GM19023 (cell line): ENCODE results near the gene IL16.
A peak's percentile ranks its signal among the peaks of the same experiment; 100 is the strongest.

ENCODE experiments used
- ATAC-seq: cut with Tn5 transposase; IDR thresholded peaks from one replicate; pipeline ENCODE4 v1.9.1; 2021; ENCODE audit warnings: mild to moderate bottlenecking, moderate library complexity; ENCODE audit not compliant: unreplicated experiment

Gene IL16

GRCh38 chr15:81254277-81254915 lies 57.7 kb downstream of the IL16 start:
- no peak for ATAC-seq

DNA sequence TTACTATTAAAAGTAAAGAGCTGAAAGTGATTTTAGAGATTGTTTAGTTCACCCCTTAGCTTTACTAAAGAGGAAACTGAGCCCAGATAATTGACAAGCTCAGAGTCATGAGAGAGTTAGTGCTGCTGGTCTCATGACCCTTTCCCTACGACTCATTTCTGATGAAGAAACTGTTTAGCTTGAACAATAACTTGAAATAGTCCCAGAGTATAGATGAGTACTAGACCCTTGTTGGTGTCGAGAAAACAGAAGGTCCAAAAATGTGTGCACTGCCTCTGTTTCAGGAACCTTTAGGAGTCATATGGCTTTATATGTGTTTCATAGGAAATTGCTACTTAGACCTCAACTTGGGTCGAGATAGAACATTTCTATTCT lies 58.2 kb downstream of the IL16 start:
- ATAC-seq, result no peak

DNA sequence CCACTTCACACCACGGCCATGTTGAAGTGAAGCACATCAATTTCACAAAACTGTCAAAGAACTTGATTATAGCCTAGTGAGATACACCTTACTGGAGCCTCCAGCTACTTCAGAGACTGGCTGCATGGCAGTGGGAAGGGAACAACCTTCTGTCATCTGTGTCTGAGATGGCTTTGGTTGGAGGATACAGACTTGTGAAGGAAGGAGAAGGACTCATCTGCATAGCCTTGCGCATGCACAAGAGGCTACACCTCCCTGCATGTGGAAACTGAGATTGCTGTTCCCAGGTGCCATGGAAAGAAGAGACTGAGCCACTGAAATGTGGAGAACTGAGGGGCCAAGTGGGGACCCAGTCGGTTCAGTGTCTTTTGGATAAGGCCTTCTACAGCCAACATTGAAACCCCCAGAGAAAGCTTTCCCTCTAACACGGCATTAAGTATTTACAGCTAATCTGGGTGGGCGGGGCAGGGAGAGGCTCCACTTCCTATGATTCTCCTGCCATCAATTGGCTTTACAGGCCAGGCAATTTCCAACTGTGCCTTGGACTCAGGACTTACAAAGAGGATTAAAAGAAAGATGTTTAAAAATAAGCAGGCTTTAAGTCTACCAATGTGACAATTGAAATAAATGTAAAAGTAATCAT lies 58.8 kb downstream of the IL16 start:
- ATAC-seq, result no peak

DNA sequence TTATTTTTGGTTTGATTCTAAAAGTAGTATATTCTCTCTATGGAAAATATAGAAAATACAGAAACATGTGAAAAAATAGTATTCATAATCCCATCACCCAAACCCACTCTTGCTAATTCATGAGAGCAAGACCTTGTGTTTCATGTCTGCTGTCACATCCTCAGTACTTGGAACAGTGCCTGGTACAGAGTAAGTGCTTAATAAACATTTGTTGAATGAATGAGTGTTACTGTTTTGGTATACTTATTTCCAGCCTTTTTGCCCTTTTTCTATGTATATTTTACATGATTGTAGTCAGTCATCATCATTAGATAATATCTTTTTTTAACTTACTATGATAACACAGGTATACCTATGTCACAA lies 59.3 kb downstream of the IL16 start:
- no peak for ATAC-seq

DNA sequence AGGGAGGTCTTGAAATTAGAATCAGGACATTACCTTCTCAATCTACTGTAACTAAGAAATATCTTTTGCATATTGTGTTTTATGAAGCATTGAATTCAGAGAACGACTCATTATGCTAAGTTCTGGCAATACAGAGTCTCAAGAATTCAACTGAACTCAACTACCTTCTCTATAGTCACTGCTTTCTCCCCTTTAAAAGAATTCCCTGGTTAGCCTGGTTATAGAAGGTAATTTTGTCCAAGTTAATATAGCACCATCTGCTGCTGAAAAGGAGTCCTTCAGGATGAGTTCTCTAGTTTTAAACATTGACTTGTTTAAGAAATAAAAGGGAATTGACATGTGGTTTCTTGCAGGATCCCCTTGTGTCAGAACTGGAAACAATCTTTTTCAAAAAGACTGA lies 60.2 kb downstream of the IL16 start:
- ATAC-seq, result no peak

GRCh38 chr15:81257435-81257834 lies 60.8 kb downstream of the IL16 start:
- ATAC-seq, result no peak

DNA sequence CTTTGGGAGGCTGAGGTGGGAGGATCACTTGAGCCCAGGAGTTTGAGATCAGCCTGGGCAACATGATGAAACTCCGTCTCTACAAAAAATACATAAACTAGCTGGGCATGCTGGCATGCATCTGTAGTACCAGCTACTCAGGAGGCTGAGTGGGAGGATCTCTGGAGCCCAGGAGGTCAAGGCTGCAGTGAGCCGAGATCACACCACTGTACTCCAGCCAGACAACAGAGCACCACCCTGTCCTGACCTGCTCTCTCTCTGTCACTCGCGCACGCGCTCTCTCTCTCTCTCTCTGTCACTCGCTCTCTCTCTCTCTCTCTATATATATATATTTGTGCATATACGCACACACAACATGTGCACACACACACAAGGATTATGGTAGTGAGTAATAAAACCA lies 61.8 kb downstream of the IL16 start:
- no peak for ATAC-seq

- ATAC-seq, result no peak
Observed at GRCh38 chr15:81259760-81260298, 63.1 kb downstream of the IL16 start.

DNA sequence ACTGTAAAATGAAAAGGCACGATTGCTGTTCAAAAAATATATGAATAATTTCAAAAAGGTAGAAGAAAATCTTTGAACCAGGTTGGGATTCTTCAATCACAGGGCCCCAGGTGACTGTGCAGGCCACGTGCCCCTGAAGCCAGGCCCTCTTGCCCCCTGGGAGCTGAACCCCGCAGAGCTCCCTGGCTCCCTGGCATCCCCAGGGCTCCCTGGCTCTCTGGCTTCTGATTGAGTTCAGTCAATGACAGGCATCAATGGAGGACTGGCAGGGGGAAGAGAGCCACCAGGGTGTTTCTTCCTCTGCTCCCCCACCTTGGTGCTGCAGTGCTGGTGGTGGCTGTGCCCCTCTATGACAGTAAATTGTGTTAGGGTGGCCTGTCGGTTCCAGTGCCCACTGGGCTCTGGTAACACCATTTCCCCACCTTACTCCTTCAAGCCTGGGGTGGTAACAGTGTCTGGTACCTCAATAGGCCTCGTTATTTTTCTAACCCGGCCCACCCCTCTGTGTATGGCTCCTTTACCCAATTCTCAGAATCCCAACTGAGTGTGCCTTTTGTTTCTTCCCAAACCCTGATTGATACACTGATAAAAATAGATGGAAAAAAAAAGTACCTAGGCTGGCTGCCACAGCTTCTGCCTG lies 64.6 kb downstream of the IL16 start:
- ATAC-seq, result no peak

DNA sequence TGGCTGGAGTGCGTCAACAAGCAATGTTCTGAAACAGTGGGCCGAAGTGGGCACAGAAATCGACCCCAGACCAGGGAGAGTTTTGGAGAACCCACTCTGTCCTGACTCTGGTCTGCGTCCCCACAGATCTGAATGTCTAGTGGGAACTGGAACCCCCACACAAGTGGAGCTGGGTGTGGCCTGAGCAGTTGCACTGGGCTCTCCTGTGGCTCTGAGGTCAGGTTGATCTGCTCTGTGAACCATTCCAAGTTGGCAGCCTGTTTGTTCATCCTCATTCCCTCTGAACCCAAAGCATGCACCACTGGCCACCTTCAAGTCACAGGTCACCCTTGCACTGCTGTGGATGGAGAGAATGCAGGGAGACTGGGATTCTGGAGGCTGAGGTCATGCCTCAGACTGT lies 66.8 kb downstream of the IL16 start:
- ATAC-seq, result no peak

DNA sequence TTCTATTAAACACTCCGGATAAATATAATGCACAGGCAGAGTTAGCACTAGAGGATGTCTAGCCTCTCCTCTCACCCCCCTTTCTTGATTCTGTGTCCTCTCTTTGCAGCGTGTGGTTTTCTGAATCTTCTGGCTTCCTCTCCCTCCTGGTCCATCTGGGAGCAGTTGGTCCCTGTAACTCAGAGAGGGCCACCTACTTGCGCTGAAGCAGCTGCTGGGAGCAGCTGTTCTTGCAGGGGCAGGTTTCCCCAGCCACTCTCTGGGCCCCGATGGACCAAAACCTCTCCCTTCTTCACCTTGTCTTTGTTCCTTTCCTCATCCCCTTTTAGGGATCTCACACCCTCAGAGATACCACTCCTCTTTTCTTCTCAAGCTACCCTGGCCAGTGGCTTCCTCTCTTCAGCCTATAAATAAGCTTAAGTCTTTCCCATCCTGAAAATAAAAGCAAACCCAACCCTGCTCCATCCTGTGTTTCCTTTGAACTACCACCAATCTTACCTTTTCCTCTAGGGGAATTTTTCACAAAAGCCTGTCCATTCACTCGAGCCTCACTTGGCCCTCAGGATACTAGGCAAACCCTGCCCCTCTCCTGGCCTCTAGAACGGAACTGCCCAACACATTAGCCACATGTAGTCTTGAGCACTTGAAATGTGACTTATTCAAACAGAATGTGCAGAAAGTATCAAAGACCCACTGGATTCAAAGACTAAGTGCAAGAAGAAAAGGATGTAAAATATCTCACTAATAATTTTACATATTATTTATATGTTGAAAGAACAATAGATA lies 67.6 kb downstream of the IL16 start:
- ATAC-seq, result no peak

GRCh38 chr15:81265256-81265943 lies 68.7 kb downstream of the IL16 start:
- no peak for ATAC-seq

DNA sequence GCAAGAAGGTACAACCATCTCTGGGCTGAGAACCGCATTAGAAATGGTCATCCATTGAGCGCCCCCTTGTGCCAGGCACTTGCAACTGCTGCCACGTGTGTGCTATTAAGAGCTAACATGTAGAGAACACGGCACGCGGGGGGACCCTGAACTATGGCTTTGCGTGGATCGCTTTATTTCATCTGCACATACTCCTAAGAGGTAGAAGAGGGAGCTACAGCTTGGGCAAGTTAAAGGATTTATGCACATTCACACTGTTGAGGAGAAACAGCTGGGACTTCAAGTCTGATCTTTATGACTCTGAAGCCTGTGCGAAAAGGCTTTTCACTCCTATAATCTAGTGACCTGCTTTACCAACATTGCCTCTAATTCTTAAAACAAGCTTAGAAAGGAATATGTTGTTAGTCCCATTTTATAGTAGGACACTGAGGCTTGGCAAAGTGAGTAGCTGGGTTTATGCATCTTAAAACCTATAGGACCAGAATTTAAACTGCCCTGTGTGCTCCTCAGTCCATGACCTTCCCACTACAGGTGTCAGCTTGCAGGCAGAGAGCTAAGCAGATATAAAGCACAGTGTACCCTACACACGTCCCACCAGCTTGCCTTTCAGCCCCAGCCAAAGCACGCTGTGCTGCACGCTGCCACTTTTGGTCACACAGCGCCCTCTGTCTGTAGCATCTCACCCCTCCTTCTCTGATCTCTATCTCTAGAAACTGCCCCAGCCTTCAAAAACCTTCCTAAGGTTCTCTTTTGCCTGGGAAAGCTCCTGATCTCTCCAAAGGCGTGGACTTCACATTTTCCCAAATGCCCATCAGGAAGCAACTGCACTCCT lies 69.5 kb downstream of the IL16 start:
- ATAC-seq, result peak; percentile 82

GRCh38 chr15:81268340-81268739 lies 71.7 kb downstream of the IL16 start:
- no peak for ATAC-seq

DNA sequence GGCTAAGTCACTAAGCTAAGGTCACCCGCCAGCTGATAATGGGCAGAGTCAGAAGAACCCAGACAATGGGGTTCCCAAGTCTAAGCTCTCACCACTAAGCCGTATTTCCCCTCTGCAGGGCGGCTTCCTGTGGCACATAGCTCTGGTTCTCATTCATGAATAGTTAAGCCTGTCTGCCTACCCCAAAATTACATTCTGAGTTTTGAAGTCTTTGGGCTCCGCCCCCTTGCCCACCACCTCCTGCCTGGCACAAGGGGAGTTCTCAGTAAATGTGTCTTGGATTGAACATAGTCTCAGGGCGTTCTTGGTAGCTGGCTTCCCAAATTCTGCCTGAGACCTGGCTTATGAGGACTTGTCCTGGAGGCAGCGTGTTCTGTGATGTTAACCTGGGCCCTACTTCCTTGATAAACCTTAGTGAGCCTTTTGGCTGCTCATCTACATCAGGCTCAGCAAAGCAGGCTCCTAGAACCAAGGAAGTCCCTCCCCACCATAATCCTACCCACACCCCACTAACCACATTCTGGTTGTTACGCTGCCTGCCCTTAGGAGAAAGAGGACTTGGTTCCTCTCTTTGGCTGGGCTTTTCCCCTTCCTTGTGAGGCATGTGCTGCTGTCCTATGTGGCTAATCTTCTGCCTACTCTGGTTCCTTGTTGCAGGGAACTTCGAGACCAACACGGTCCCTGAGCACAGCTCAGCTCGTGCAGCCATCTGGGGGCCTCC lies 72.4 kb downstream of the IL16 start:
- no peak for ATAC-seq

DNA sequence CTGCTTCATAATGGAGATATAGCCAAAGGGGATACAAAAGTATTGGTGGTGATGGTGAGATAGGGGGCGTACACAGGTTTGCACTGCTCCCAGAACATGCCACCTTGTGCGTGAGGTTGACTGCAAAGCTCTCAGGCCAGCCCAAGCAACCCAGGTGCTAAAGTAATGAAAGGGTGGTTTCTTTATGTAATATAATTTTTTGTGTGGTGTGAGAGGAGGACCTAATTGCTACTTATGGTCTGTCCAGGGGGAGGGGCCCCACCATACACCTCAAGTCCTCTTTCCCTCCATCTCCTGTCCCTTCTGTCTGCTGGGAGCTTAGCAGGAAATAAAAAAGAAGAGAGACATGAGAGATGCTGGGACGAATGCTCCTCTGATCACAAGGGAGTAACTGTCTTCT lies 73.5 kb downstream of the IL16 start:
- ATAC-seq, result no peak

GRCh38 chr15:81270781-81271491 lies 74.3 kb downstream of the IL16 start:
- ATAC-seq, result no peak

DNA sequence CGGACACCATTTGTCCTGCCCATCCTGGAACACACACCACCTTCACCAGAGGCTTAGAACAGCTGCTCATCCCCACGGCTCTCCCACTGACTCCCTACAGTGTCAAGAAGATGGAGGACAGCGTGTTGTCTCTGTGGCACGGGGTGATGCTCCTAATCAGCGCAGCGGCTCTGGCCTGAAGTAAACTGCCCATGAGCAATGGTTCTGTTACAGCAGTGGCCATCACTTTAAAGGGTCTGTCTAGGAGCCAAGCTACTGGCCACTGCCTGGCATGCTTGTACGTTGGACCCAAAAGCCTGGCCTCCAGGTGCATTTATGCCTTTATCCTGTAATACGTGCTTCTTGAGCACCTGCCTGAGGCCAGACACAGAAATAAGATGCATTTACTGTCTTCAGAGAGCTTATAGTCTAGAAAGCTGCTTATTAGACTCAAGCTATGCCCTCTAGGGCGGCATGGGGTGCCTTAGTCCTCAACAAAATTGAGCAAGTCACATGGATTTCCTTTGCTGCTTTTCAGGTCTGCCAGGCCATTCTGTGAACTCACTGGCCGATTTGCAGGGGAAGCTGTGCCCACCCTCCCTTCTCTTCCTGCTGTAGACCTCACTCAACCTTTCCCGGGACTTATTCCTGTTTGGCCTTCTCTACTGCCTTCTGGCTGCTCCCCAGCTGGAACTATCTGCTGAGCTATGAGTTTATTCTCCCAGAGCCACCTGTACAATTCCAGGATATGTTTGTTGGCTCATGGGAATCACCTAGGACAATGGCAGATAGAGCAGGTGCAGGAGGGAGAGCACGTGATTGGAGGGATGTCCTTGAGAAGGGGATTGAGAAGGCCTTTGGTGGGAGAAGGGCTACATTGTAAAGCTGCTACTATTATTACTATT lies 75.3 kb downstream of the IL16 start:
- ATAC-seq, result no peak
